T-helper 1 cell (primary cell): ENCODE data around the gene KDM2A.
A peak's percentile ranks its signal among the peaks of the same experiment; 100 is the strongest.

Experiments
- DNase-seq, 5 donors: peaks; one replicate each; pipeline ENCODE4 v3.0.0-alpha.2; 2012 to 2020
- total RNA-seq, 4 donors: gene quantifications; one replicate each; lab custom pipeline; 2026; lab: John Stamatoyannopoulos, UW

KDM2A gene
- 497 to 655 (median 565) reads per million in 4 donors for total RNA-seq

GRCh38 chr11:67118801-67119584, at the start of gene KDM2A:
KDM2A (plus strand) TSS chr11:67119263; CDS start chr11:67121317, 2,054 bp downstream.
- peak; percentile 99 to 100 (median 100) for DNase-seq

DNA sequence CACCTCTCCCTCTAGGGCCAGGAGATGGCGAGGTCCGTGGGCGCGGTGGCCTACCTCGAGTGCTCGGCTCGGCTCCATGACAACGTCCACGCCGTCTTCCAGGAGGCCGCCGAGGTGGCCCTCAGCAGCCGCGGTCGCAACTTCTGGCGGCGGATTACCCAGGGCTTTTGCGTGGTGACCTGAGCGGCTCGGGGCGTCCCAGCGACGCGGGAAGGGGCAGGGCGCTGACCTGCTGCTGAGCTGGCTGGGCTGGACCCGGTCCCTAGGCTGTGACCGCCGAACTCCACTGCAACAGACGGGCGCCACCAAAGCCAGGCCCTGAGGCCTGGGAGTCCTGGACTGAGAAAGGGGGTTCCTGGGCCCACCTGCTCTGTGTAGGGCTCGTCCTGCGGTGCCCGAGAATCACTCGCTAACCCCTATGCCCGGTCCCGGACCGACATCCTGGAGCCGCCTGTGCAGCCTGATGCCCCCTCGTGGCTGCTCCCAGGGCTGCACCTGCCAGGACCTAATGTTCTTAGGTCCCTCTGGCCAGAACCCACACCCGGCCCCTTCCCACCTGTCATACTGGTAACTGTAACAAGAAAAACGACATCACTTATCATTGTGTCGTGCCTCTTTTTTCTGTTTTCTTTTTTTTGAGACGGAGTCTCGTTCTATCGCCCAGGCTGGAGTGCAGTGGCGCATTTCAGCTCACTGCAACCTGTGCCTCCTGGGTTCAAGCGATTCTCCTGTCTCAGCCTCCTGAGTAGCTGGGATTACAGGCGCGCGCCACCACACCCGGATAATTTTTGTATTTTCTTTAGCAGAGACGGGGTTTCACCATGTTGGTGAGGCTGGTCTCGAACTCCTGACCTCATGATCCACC, 47.4 kb upstream of the KDM2A start:
- peak; percentile 42 to 71 (median 58) for DNase-seq

GRCh38 chr11:67072295-67072694, 46.8 kb upstream of the KDM2A start:
- no peak for DNase-seq

- no peak for DNase-seq
Measured at GRCh38 chr11:67073908-67074307, 45.2 kb upstream of the KDM2A start.

DNA sequence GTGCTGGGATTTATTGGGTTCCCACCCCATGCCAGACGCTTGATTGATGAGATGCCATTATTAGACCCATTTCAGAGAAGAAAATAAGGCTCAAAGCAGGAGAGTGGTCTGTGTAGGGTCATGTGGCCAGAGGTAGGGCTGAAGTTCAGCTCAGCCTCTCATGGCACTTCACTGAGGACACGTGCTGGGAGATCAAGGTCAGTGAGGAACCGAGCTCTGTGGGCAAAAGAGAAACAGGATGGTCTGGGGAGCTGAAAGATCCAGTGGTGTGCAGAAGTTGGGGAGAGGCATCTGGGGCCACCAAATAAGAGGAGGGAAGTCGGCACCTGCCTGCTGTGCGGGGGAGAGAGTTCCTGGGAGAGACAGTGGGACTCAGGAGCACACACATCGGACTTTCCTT, 42.9 kb upstream of the KDM2A start:
- no peak for DNase-seq

GRCh38 chr11:67079065-67079705, 39.9 kb upstream of the KDM2A start:
- no peak for DNase-seq

GRCh38 chr11:67082071-67082791, 36.8 kb upstream of the KDM2A start:
- no peak for DNase-seq

- no peak for DNase-seq
Measured at GRCh38 chr11:67083786-67084366, 35.2 kb upstream of the KDM2A start.

DNA sequence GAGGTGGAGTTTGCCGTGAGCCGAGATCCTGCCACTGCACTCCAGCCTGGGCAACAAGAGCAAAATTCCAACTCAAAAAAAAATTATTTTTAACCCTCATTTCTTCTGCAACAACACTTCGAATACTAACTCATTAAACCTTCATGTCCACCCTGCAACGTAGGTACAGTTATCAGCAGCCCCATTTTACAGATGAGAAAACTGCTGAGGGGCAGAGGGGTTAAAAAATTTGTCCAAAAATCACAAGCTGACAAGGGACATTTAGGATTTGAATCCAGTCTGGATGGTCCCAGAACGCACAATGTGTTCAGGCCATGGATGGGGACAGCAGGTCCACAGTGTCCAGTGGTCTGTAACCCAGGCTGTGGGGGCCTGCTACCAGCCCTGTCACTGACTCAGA, 33.4 kb upstream of the KDM2A start:
- DNase-seq, result no peak

GRCh38 chr11:67090717-67091116, 28.3 kb upstream of the KDM2A start:
- DNase-seq, result no peak

- DNase-seq, result no peak
Measured at GRCh38 chr11:67095214-67095507, 23.9 kb upstream of the KDM2A start.

DNA sequence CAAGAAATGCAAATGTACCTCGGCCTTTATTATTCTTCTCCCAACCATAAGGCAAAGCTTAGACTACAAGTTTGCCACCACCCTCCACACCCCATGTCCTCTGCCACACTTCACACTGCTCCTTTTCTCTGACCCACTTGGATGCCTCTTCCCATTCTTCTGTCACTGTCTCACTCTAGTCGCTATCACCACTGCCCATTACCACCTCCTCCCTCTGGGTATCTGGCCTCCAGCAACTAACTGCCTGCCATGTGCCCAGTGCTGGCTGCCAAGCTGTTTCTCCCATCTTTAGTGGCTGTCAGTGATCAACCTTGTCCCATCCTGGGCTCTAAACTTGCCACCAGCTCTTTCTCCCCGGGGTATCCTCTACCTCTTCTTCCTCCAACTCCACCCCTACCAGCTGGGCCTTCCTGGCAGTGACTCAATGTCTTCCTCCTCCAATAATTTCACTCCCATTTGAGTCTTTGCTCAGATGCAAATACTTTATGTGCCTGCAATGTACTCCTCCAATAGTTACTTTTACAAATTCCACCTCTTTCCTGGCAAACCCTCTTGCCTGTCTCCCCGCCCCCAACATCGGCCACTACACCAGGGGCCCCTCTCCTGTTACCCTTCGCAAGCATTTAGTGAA, 20.1 kb upstream of the KDM2A start:
- DNase-seq, result no peak

DNA sequence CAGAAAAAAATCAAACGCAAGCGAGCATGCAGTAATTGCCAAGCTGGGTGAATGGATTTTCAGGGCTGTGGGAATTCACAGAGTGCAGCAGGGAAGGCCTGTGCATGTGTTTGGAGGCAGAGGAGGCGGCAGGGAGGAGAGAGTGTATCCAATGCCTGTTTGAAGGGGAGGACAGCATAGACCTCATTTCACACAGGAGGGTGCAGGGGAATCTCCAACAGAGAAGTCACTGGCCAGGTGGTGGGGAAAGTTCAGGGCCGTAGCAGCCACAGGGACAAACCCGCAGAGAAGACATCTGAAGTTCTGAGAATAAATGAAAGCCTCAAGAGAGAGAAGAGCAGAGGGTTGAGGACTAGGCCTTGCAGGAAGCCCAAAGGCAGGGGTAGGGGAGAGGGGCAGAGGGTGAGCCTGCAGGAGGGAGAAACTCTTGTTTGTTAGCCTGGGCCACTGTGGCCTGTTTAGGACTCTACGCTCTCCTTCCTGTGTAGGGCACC, 19.2 kb upstream of the KDM2A start:
- no peak for DNase-seq

- no peak for DNase-seq
Measured at GRCh38 chr11:67102664-67103063, 16.4 kb upstream of the KDM2A start.

- no peak for DNase-seq
Measured at GRCh38 chr11:67105964-67106363, 13.1 kb upstream of the KDM2A start.

- no peak for DNase-seq
Measured at GRCh38 chr11:67111261-67111660, 7.8 kb upstream of the KDM2A start.

- DNase-seq, result no peak
Measured at GRCh38 chr11:67113231-67113721, 5.8 kb upstream of the KDM2A start.

GRCh38 chr11:67114275-67114896, 4.7 kb upstream of the KDM2A start:
- no peak for DNase-seq

DNA sequence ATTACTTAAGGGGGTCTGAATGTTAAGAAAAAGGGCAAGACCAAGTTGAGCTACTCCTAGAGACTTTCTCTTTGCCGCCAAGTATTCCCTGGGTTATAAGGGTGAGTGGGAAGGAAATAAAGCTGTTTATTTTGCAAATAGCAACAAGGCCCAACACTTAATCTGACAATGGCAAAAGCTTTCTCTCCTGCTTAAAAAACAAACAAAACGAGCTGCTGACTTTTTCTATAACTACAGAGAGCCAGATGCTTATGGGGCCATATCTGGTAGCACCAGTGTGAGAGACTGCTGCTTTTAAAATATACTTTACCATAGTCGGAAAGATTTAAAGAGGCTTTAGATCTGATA, 2.3 kb upstream of the KDM2A start:
- DNase-seq, result no peak

GRCh38 chr11:67117176-67117575, 1.9 kb upstream of the KDM2A start:
- DNase-seq, result no peak

GRCh38 chr11:67117672-67118180, 1.3 kb upstream of the KDM2A start:
- DNase-seq, result peak in 4 of 5 donors; percentile 22 to 41 (median 24)
